HuH-7 (cell line): Measurements from ENCODE around the gene SCN10A.

ENCODE experiments used
- DNase-seq: peaks from one replicate; pipeline ENCODE4 v3.0.0; 2011; ENCODE audit warnings: low spot score

SCN10A gene

DNA sequence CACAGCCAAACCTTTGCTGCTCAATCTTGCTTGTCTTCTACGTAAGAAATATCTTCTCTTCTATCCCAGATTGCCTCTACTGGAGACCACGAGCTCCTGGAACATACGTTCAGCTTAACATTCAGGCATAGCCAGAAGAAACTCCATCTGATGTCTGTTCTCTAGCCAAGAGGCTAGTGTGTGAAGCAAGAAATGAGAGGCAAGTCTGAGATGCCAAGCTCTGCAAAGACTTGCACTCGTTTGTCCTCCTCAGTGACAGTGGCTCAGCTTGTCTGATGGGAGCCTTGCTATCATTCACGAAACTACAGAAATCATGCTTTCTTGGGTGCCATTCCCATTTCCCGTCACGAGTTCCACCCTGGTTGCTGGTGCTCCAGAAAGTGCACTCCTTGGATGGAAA lies at the start of gene SCN10A:
SCN10A (minus strand) TSS at position 192 of the 400 bp plus-strand sequence. CDS start 22,207 bp downstream, outside the sequence.
- no peak for DNase-seq

GRCh38 chr3:38853011-38853410 lies 37.0 kb upstream of the SCN10A start:
- no peak for DNase-seq

DNA sequence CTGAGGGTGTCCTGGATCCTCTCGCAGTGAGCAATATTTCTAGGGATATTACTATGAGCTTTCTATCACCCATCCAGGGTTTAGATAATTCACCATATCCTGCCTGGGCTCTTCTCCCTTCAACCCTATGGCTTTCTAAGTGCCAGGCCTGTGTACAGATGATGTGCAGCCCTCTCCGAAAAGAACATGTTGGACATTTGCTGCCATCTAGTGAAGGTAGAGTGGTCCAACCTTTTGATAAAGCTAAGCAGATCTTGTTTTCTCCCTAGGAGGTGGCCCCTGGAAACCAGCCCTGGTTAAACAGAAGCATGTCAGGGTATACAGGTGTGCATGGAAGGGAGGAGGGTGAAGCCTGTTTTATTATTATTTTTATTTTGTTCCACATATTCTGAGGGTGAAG lies 27.9 kb upstream of the SCN10A start:
- peak; percentile 20 for DNase-seq

DNA sequence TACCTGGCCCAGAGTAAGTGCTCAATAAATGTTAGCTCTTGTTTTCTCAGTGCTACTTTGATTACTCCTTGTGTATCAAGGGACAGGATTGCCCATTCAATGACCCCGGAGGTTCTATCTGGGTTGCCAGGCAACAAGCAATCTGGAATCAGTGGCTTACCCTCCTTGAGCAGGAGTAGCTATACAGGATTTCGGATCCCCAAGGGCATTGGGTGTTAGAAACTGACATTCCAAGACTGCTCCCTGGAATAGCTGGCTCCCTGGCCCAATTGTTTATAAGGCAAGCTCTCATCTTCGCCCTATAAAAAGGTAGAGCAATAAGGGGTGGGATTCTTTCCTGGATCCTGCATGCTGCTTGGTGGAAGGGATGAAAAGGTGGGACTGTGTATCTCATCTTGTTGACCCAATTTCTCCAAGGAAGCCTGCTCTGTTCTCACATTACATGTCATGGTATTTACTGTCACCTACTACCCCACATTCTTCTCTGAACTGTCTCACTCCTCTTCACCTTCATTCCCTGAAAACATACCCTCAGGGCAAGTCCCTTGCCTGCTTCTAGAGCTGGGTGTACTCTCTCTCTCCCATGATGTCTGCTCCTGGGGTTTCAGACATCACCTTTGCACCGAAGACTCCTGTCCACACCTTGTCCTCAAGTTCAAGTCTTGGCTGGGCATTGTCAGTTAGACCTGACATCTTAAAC lies 26.4 kb upstream of the SCN10A start:
- no peak for DNase-seq

GRCh38 chr3:38840987-38841386 lies 25.0 kb upstream of the SCN10A start:
- no peak for DNase-seq

DNA sequence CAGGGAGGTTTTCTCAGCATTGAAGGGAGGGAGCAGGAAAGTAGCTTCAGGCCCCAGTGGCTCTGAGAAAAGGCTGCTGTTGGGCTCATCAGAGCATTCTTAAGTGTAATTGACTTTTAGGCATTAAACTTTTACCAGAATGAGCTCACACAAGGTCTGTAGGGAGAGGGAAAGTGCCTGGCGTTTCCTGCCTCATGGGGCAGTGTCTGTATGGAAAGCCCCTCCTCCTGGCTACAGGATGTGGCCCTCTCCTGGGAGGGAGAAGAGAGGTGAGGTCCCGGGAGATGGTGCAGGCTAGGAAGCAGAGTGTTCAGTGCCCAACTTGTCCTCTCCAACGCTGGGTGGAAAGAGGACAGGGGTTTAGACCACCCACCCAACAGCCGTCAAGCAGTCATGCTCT lies 21.3 kb upstream of the SCN10A start:
- no peak for DNase-seq

DNA sequence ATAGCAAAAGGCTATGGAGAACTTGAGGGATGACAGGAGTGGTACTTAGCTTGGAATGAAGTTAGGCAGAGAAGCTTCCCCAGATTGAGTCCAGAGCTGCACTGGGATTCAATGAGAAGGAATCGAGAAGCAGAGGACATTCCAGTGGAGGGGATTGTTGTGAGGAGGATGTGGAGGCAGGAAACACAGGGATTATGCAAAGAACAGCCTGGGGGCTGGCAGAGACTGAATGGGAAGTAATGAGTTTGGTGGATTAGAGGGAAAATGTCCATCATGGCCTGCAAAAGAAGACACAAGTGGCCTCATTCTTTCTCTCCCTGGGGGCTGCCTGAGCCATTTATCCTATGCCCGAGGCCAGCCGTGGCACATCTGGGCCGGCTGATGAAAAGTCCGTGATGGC lies 20.5 kb upstream of the SCN10A start:
- DNase-seq: no peak

DNA sequence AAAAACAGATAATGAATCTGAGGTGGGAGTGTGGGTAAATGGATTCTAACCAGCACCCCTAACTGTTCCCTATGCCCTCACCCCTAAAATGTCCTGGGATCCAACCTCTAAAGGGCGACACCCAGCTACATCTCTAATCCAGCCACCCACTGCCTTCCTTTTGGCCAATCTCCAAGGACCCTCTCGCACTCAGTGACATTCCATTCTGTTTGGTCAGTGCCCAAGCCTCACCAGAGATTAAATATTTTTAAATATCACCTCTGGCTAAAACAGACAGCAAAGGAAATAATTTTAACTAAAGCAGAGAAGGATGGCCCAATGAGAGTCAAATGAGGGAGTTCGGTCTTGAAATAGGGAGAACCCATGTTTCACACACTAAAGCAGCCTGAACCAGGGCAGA lies 19.9 kb upstream of the SCN10A start:
- no peak for DNase-seq

DNA sequence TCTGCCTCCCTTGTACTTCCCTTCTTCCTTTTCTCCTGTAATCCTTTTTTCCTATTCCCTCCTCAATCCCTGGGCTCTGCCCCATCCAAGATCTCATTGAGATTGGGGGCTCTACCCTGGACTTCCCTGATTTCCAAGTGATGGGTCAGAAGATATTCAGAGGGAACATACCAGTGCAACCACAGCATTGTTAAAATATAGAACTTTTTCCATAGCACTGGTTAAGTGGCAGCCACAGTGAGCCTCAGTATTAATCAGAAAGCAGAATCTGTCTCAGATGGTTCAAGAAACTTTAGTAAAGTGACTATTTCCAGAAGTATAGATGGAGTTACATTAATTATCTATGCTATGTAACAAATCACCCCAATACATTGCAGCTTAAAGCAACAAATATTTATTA lies 18.7 kb upstream of the SCN10A start:
- DNase-seq: no peak

DNA sequence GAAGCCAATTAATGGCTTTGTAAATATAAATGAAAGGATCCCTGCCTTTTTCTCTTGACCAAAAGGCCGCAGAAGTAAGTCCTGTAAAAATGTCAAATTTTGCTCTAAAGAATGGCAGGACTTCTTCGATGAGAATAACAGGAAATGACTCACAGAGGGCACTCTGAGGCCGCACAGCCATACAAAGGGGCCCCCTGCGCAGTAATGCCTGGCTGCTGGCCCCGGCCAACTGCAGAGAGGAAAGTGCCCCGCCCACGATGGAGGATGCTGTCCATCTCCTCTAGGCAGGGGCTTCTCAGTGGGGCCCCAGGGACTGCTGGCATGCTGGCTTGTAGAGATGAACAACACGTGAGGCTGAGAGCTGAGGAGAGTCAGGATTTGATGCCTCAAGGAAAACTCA lies 18.1 kb upstream of the SCN10A start:
- DNase-seq: no peak

- DNase-seq: no peak
Observed at GRCh38 chr3:38829404-38829803, 13.4 kb upstream of the SCN10A start.

GRCh38 chr3:38828681-38829080 lies 12.7 kb upstream of the SCN10A start:
- DNase-seq: no peak

DNA sequence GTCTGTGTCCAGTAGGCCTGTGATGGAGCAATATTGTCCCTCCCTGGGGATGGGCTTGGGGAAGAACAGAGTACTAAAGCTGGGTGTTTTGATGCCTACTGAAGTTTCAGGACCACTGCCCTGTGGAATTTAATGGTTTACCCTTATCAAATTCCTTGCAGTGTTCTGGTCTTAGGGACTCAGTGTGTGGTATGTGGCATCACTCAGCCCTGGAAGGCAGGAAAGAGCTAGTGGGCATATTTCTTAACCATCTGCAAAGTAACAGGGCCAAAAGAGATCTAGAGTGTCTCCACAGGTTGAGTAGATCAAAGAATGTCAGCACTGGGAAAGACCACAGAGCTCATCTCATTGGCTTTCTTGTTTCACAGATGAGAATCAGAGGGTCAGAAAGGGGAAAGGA lies 11.8 kb upstream of the SCN10A start:
- DNase-seq: no peak

- DNase-seq: no peak
Observed at GRCh38 chr3:38826001-38826400, 10.0 kb upstream of the SCN10A start.

DNA sequence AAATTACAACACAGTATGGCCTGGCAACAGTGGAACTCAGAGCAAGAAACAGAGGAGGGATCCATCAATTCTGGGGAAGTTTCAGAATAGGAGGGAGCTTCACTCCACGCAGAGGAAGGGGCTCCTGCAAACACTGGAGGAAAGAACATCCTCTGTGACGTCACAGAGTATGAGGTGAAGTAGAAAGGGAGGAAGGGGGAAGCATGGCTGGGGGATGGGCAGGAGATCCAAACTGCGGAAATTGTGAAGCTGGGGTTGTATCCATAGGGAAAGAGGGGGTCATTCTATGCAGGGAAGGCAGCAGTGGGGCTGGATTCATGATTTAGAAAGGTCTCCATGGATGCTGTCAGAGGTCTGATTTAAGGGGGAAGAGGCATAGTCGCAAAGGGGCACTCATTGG lies 8.3 kb upstream of the SCN10A start:
- no peak for DNase-seq

GRCh38 chr3:38823722-38824121 lies 7.7 kb upstream of the SCN10A start:
- DNase-seq: no peak

DNA sequence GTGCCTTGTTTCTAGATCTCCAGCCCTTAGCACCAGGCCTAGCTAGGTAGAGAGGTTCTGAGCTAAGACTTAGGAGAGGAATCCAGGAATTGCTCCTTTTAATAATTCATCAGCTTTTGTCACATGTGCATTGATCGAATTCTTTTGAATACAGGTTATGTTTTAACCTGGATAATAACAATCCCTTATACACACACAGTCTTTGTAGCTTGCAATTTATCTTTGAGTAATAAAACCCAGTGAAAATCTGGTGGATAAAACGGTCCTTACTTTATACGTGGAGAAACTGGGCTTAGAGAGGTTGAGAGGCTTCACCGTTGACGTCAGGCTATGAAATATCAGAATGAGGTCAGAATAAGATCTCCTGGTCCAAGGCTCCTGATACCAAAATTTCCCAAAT lies 7.2 kb upstream of the SCN10A start:
- DNase-seq: no peak

- DNase-seq: no peak
Observed at GRCh38 chr3:38811822-38812221, 4.2 kb downstream of the SCN10A start.

DNA sequence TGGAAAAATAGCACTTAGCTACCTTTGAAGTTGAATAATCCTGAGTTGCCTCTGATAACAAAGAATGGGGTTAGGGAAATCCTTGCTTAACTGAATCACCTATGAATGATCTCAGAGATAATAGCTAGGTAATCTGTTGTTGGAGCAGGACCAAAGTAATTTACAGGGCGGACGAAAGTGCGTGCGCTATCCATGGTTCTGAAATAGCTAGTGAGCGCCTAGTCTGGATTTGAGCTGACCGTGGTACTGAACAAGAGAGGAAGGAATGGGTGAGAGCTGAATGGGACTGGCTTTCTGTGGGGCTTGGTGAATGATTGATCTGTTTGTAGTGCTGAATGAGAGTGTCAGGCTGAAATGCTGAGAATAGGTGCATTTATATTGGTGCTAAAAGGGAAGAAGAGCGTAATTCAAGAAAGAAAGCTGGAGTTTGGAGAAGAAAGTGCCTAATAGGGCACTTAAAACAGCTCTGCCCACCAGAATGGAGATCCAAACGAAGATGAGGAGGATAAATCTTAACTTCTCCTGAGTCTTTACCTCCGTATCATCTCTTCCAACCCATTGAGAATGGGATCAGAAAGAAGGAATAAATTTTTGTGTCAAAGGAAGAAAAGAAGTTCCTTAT lies 10.1 kb downstream of the SCN10A start:
- peak; percentile 50 for DNase-seq

GRCh38 chr3:38805004-38805403 lies 11.0 kb downstream of the SCN10A start:
- no peak for DNase-seq

DNA sequence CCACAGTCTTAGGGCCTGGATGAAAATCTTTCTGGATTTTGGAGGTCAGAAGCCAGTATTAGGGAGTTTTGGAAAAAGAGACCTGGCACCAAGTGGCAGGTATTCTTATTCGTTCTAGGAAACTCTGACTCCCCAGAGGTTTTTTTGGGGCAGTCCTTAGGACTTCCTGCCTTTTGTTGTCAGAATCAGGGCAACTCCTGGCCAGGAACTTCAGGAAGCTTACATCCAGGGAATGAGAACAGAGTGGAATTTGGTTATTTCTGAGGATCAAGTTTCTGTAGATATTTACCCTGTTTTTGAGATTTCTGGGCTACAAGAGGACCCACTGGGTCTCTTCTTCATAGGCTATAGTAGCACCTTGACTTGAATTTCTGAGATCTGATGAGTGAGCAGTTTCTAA lies 15.5 kb downstream of the SCN10A start:
- no peak for DNase-seq

- no peak for DNase-seq
Observed at GRCh38 chr3:38793721-38794120, 22.3 kb downstream of the SCN10A start.

DNA sequence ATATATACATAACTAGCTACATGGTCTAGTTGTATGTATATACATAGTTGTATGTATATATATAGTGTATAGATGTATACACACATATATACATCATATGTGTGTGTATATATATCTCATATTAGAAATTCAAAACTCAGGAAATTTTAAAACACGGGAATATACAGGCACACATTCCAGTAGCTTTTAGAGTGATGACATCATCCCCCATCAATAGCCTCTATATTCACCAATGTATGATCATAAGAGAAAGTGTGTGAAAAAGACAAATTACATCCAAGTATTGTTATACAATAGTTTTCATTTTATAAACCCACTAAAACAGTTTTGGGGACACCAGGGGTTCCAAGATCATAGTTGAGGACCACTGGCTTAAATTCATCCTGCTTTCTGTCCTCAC lies 23.0 kb downstream of the SCN10A start:
- no peak for DNase-seq

DNA sequence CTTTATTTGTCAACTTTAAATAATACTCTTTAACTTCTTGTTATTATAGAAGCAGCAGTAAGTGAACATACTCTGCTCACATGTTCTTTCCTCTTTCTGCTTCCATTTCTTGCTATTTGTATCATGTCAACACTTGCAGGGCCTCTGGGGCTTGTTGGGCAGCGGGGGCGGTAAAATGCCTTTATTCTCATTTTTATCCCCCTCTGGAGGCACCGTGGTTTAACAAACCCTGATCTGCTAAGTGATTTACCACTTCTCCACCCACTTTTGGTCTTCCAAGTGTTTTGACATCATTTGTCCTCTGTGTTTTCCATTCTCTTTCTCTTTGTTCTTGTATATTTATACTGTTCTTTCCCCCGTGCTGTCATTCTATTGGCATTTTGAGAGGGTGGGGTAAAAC lies 33.9 kb downstream of the SCN10A start:
- no peak for DNase-seq
